SIG-M5 treated with dmso at 0.1 percent for 504 hours (cell line): Measurements from ENCODE around the gene NTN4.
"Not testable (repeated sequence)": the region's sequence is repeated elsewhere in the genome, so short reads cannot be mapped to it uniquely, and the experiment has no call there.

ENCODE experiments used
- DNase-seq: peaks from one replicate; lab custom pipeline; 2025; ENCODE audit not compliant: unreplicated experiment; lab: John Stamatoyannopoulos, UW

NTN4 gene

GRCh38 chr12:95715177-95715576, 75.4 kb downstream of the NTN4 start:
- no peak for DNase-seq

GRCh38 chr12:95712269-95712668, 78.3 kb downstream of the NTN4 start:
- no peak for DNase-seq

- no peak for DNase-seq
Measured at GRCh38 chr12:95710386-95710785, 80.2 kb downstream of the NTN4 start.

- DNase-seq = no peak
Measured at GRCh38 chr12:95709152-95709551, 81.4 kb downstream of the NTN4 start.

- DNase-seq = no peak
Measured at GRCh38 chr12:95705143-95705542, 85.4 kb downstream of the NTN4 start.

- no peak for DNase-seq
Measured at GRCh38 chr12:95703986-95704385, 86.6 kb downstream of the NTN4 start.

- DNase-seq = no peak
Measured at GRCh38 chr12:95701722-95702418, 88.7 kb downstream of the NTN4 start.

- DNase-seq = no peak
Measured at GRCh38 chr12:95701275-95701674, 89.3 kb downstream of the NTN4 start.

GRCh38 chr12:95700316-95700785, 90.2 kb downstream of the NTN4 start:
- no peak for DNase-seq

- no peak for DNase-seq
Measured at GRCh38 chr12:95699579-95699978, 91.0 kb downstream of the NTN4 start.

GRCh38 chr12:95694136-95694535, 96.4 kb downstream of the NTN4 start:
- no peak for DNase-seq

- no peak for DNase-seq
Measured at GRCh38 chr12:95693689-95694088, 96.9 kb downstream of the NTN4 start.

GRCh38 chr12:95690861-95691635, 99.5 kb downstream of the NTN4 start:
- no peak for DNase-seq

- no peak for DNase-seq
Measured at GRCh38 chr12:95687937-95688336, 102.6 kb downstream of the NTN4 start.

GRCh38 chr12:95683418-95683817, 107.1 kb downstream of the NTN4 start:
- no peak for DNase-seq

- DNase-seq = no peak
Measured at GRCh38 chr12:95681210-95681765, 109.3 kb downstream of the NTN4 start.

GRCh38 chr12:95678684-95679083, 111.9 kb downstream of the NTN4 start:
- no peak for DNase-seq

GRCh38 chr12:95677782-95678181, 112.8 kb downstream of the NTN4 start:
- DNase-seq = not testable (repeated sequence)

GRCh38 chr12:95674631-95675030, 115.9 kb downstream of the NTN4 start:
- no peak for DNase-seq

- DNase-seq = no peak
Measured at GRCh38 chr12:95674163-95674562, 116.4 kb downstream of the NTN4 start.

- no peak for DNase-seq
Measured at GRCh38 chr12:95673576-95673975, 117.0 kb downstream of the NTN4 start.

- no peak for DNase-seq
Measured at GRCh38 chr12:95672166-95672565, 118.4 kb downstream of the NTN4 start.
